T-cell (primary cell): Measurements from ENCODE around the gene PBX2. TPM values are rescaled to one million over a fixed set of nuclear protein-coding genes. Genes with fewer than 3 reads are reported as not detected.
A peak's percentile ranks its signal among the peaks of the same experiment; 100 is the strongest.

Experiments used
- ATAC-seq, 4 experiments: fragments of 200-7000 bp in 3 of 4; fragments of 150-1000 bp in 1 of 4; cut with Tn5 transposase; replicated peaks in 1 of 4; 1 replicate in 3 of 4; 2 replicates in 1 of 4; pipeline ENCODE4 v1.10.0; 2021; ENCODE audit warnings: moderate library complexity in 3 of 4, mild to moderate bottlenecking in 2 of 4, moderate number of reproducible peaks in 1 of 4
- CTCF ChIA-PET, 2 donors: fragments of 300-600 bp; sonication (Branson Sonifier 250); formaldehyde crosslinking; loops; one replicate each; lab custom pipeline; 2022; ENCODE audit warnings: antibody characterized with exemption in 2 of 2; lab: Charles Lee
- POLR2A ChIA-PET, 2 donors: fragments of 300-600 bp; sonication (Branson Sonifier 250); formaldehyde crosslinking; loops; one replicate each; lab custom pipeline; 2022; ENCODE audit warnings: antibody characterized with exemption in 2 of 2; lab: Charles Lee
- DNase-seq, 35 experiments: peaks; one replicate each; pipeline versions ENCODE4 v3.0.0 to v3.0.0-alpha.2; 2013 to 2023
- H3K27ac ChIP-seq: one replicate; pipeline ENCODE4 v1.5.1; 2013; ENCODE audit warnings: low read length
- H3K27me3 ChIP-seq, 2 experiments: replicated peaks in 1 of 2; 1 replicate in 1 of 2; 2 replicates in 1 of 2; pipeline versions ENCODE4 v1.6.1 to v1.7.0; 2013; ENCODE audit warnings: low read length in 1 of 2, mixed read lengths in 1 of 2; ENCODE audit not compliant: control insufficient read depth in 2 of 2, insufficient read depth in 2 of 2; ENCODE audit errors: extremely low read depth in 1 of 2
- H3K36me3 ChIP-seq, 2 donors: 1 replicate in 1 of 2; 2 replicates in 1 of 2; pipeline versions ENCODE4 v1.6.1 to v1.7.0; 2013; ENCODE audit warnings: low read length in 1 of 2; ENCODE audit not compliant: control insufficient read depth in 2 of 2, insufficient read depth in 1 of 2; ENCODE audit errors: extremely low read depth in 1 of 2
- H3K4me1 ChIP-seq, 2 experiments: 1 replicate in 1 of 2; 2 replicates in 1 of 2; pipeline versions ENCODE4 v1.6.1 to v1.7.0; 2013; ENCODE audit warnings: low read length in 2 of 2, mixed read lengths in 1 of 2; ENCODE audit not compliant: insufficient read depth in 2 of 2, control insufficient read depth in 1 of 2; ENCODE audit errors: extremely low read depth in 1 of 2
- H3K4me3 ChIP-seq, 2 donors: 1 replicate in 1 of 2; 2 replicates in 1 of 2; pipeline versions ENCODE4 v1.5.1 to v1.7.0; 2013; ENCODE audit warnings: mild to moderate bottlenecking in 2 of 2, low read length in 1 of 2, moderate library complexity in 1 of 2; ENCODE audit not compliant: control insufficient read depth in 1 of 2; ENCODE audit errors: extremely low read depth in 1 of 2
- H3K9me3 ChIP-seq: 2 replicates; pipeline ENCODE4 v1.7.0; 2013
- H3K27ac Mint-ChIP-seq, 2 donors: one replicate each; pipeline ENCODE4 v1.8.0; 2020 to 2021; ENCODE audit warnings: mild to moderate bottlenecking in 2 of 2, mixed read lengths in 2 of 2
- H3K27me3 Mint-ChIP-seq, 2 donors: one replicate each; pipeline ENCODE4 v1.8.0; 2021 to 2022; ENCODE audit warnings: mixed read lengths in 2 of 2
- H3K36me3 Mint-ChIP-seq: one replicate; pipeline ENCODE4 v1.8.0; 2021; ENCODE audit warnings: mixed read lengths
- H3K4me1 Mint-ChIP-seq, 3 donors: one replicate each; pipeline ENCODE4 v1.8.0; 2020 to 2022; ENCODE audit warnings: mixed read lengths in 3 of 3, mild to moderate bottlenecking in 1 of 3
- H3K4me3 Mint-ChIP-seq, 3 donors: one replicate each; pipeline ENCODE4 v1.8.0; 2020 to 2022; ENCODE audit warnings: mild to moderate bottlenecking in 3 of 3, mixed read lengths in 3 of 3, moderate library complexity in 3 of 3
- H3K9me3 Mint-ChIP-seq, 3 donors: one replicate each; pipeline ENCODE4 v1.8.0; 2020 to 2022; ENCODE audit warnings: mixed read lengths in 3 of 3
- WGBS: methylation state at CpG from one replicate; pipeline ENCODE4 v1.1.5; 2013; ENCODE audit warnings: missing lambda C conversion rate; ENCODE audit not compliant: insufficient coverage; 5-methylcytosine and 5-hydroxymethylcytosine counted together
- total RNA-seq, 35 experiments: library from RNA in 6 of 35; stranded (reverse) in 6 of 35; fragments of 120-200 nt in 1 of 35; gene quantifications; one replicate each; pipeline versions ENCODE4 v1.2.1 to v1.2.4 and lab custom pipeline; 2013 to 2026

The PBX2 gene
- total RNA-seq, 5 donors from 2014 or later (not counting 1 experiment from before 2014, with no cell fraction given), result 124 to 171 (median 148) TPM

- H3K27ac Mint-ChIP-seq, result no peak overlapping the region
- H3K9me3 ChIP-seq, result no peaks in the 10 kb centered on the region
- H3K9me3 Mint-ChIP-seq, result no peaks in the 10 kb centered on the region
- no peak overlapping the region for H3K4me3 ChIP-seq
- H3K27me3 Mint-ChIP-seq, result no peaks in the 10 kb centered on the region
- H3K27me3 ChIP-seq, result no peaks in the 10 kb centered on the region
- peaks cover 4 to 57% of the 10 kb centered on the region in 2 donors for H3K36me3 ChIP-seq
- 100% methylated on average over 7 of the region's 10 CpGs for WGBS
- no peak overlapping the region for H3K4me3 Mint-ChIP-seq
- H3K4me1 Mint-ChIP-seq, result peaks cover 66 to 75% (median 67%) of the 10 kb centered on the region in 3 donors
- ChIA-PET POLR2A (interaction anchor here in 1 of 2 donors (0.6 kb wide), 1 partner anchor 798 kb away, joined by 4 read pairs; no protein-coding TSS in a partner anchor), CTCF (interaction anchor here in 1 of 2 donors (0.7 kb wide), 1 partner anchor 75 kb away, joined by 3 read pairs; no protein-coding TSS in a partner anchor)
- H3K4me1 ChIP-seq, result peaks cover 9 to 64% of the 10 kb centered on the region in 2 experiments
- no peak for ATAC-seq
- no peak for DNase-seq
- H3K36me3 Mint-ChIP-seq, result peaks cover 32% of the 10 kb centered on the region
- H3K27ac ChIP-seq, result no peak overlapping the region
Measured at GRCh38 chr6:32181915-32182529, 8.0 kb downstream of the PBX2 start.

DNA sequence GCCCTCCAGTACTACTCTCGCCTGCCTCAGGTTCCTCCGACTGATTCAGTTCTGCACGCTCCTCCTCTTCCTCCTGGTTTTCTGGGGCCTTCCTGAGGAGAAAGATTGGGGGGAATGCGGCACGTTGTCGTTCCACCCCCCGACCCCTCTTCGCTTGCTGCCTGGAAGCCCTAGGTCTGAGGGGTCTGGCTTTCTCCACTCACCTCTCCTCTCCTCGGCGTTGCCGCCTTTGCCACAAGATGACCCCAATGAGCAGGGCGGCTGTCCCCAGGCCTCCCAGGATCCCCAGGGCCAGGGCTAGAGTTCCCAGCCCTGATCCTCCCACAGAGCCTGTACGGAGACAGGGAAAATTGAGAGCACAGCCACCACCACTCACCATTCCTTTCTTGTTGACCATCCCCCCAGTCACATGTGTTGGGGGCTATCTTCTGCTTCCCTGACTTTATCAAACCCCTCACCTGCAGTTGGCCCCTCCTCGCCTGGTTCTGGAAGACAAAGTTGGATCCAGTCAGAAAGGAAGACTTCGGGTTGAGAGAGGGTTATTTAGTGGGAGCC, 8.8 kb downstream of the PBX2 start:
- no peaks in the 10 kb centered on the region for H3K27me3 ChIP-seq
- peaks cover 16 to 64% of the 10 kb centered on the region in 2 experiments for H3K4me1 ChIP-seq
- POLR2A ChIA-PET, result no interaction called here
- Mint-ChIP-seq H3K36me3 (peaks cover 25% of the 10 kb centered on the region), H3K4me1 (peaks cover 66 to 75% (median 67%) of the 10 kb centered on the region in 3 donors), H3K27me3 (no peaks in the 10 kb centered on the region), H3K9me3 (no peaks in the 10 kb centered on the region), H3K27ac (peak overlapping the region; percentile 79 to 99), H3K4me3 (no peak overlapping the region)
- DNase-seq, result no peak
- peaks cover 4 to 49% of the 10 kb centered on the region in 2 donors for H3K36me3 ChIP-seq
- CTCF ChIA-PET, result interaction anchor here in 1 of 2 donors (0.7 kb wide), 1 partner anchor 74 kb away, joined by 3 read pairs; no protein-coding TSS in a partner anchor
- 95% methylated on average over 7 of the region's 15 CpGs for WGBS
- ATAC-seq, result no peak
- no peak overlapping the region for H3K4me3 ChIP-seq
- H3K9me3 ChIP-seq, result no peaks in the 10 kb centered on the region
- H3K27ac ChIP-seq, result no peak overlapping the region

- Mint-ChIP-seq H3K36me3 (peaks cover 17% of the 10 kb centered on the region), H3K4me3 (peak overlapping the region; percentile 92 to 98 (median 95)), H3K27me3 (no peaks in the 10 kb centered on the region), H3K9me3 (no peaks in the 10 kb centered on the region), H3K4me1 (peaks cover 67 to 76% (median 69%) of the 10 kb centered on the region in 3 donors), H3K27ac (peak overlapping the region; percentile 96 to 99)
- no peak for DNase-seq
- no peaks in the 10 kb centered on the region for H3K9me3 ChIP-seq
- POLR2A ChIA-PET, result interaction anchor here in 1 of 2 donors (1.1 kb wide), 1 partner anchor 52 kb away, joined by 6 read pairs; the partner anchor contains the start of gene ATF6B
- CTCF ChIA-PET, result interaction anchor here in 1 of 2 donors (0.6 kb wide), 1 partner anchor 1687 kb away, joined by 3 read pairs; no protein-coding TSS in a partner anchor
- ATAC-seq, result no peak
- no peaks in the 10 kb centered on the region for H3K27me3 ChIP-seq
- no peak overlapping the region for H3K4me3 ChIP-seq
- H3K27ac ChIP-seq, result no peak overlapping the region
- H3K4me1 ChIP-seq, result peaks cover 23 to 67% of the 10 kb centered on the region in 2 experiments
- 88% methylated on average over 6 of the region's 10 CpGs for WGBS
- peaks cover 4 to 45% of the 10 kb centered on the region in 2 donors for H3K36me3 ChIP-seq
Measured at GRCh38 chr6:32179766-32180405, 10.1 kb downstream of the PBX2 start.

GRCh38 chr6:32178547-32179440, 11.2 kb downstream of the PBX2 start:
- peak overlapping the region; percentile 96 to 99 for H3K27ac Mint-ChIP-seq
- H3K27ac ChIP-seq, result peak overlapping the region; percentile 94
- H3K4me3 ChIP-seq, result peak overlapping the region; percentile 78 to 83
- peaks cover 72 to 80% (median 80%) of the 10 kb centered on the region in 3 donors for H3K4me1 Mint-ChIP-seq
- peaks cover 17% of the 10 kb centered on the region for H3K36me3 Mint-ChIP-seq
- POLR2A ChIA-PET, result interaction anchor here (0.6 to 1.1 kb wide), 3 partner anchors 14 to 51 kb away, joined by 4 to 6 read pairs (median 5); partner anchors contain the start of gene ATF6B (in 1 of the 2)
- no peaks in the 10 kb centered on the region for H3K27me3 ChIP-seq
- peaks cover 32 to 70% of the 10 kb centered on the region in 2 experiments for H3K4me1 ChIP-seq
- H3K9me3 Mint-ChIP-seq, result no peaks in the 10 kb centered on the region
- CTCF ChIA-PET, result interaction anchor here (0.5 to 0.6 kb wide), 3 partner anchors 84 to 1686 kb away, joined by 3 read pairs; no protein-coding TSS in a partner anchor
- H3K27me3 Mint-ChIP-seq, result no peaks in the 10 kb centered on the region
- H3K4me3 Mint-ChIP-seq, result peak overlapping the region; percentile 92 to 98 (median 95)
- ATAC-seq, result no peak
- WGBS, result 2% methylated on average over 22 of the region's 24 CpGs
- no peaks in the 10 kb centered on the region for H3K9me3 ChIP-seq
- H3K36me3 ChIP-seq, result peaks cover 0 to 37% of the 10 kb centered on the region in 2 donors
- DNase-seq, result peak in 1 of 35 experiments; percentile 9

DNA sequence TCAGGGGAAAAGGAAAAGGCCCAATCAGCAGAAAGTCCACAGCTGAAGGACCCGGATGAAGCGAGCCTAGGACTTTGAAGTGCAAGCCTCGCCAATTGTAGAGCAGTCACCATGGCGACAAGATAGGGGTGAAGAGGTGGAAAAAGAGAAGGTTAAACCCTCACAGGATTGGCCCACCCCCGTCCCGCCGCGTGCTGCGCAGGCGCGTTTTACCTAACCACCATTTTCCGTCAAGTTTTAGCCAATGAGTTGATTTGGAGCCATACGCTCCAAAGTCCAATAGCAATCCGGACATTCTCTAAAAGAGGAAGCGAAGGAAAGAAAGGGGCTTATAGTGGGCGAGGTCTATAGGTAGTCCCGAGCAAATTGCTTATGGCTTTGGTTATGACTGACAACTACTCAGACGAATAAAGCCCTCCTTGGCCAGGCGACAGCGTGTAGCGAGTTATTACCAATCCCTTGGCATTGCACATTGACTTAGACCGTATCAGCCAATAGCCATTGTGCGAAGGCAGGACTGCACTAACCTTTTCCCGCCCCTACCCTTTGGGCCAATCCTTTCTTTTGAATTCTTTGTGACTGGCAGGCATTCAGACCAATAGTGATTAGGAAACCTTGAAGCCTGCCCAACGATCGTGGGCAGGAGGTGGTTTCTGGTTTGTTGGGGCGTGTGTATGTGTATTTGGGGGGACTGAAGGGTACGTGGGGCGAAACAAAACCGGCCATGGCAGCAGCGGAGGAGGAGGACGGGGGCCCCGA, 12.0 kb downstream of the PBX2 start, which contains the start of gene RNF5:
Gene RNF5 (plus strand): TSS at position 618 of the 759 bp plus-strand sequence. CDS start 107 bp downstream, at position 725.
- WGBS, result 0% methylated on average over 29 of the region's 33 CpGs
- H3K4me1 ChIP-seq, result peaks cover 40 to 70% of the 10 kb centered on the region in 2 experiments
- no peaks in the 10 kb centered on the region for H3K27me3 ChIP-seq
- H3K4me3 ChIP-seq, result peak within 1 kb of the TSS; percentile 82 to 83
- peak within 1 kb of the TSS; percentile 92 to 98 (median 95) for H3K4me3 Mint-ChIP-seq
- H3K27ac Mint-ChIP-seq, result peak within 1 kb of the TSS; percentile 96 to 99
- ATAC-seq (peak; percentile 82 to 85 (median 84)), DNase-seq (peak; percentile 81 to 99 (median 93))
- no peaks in the 10 kb centered on the region for H3K27me3 Mint-ChIP-seq
- no peaks in the 10 kb centered on the region for H3K9me3 Mint-ChIP-seq
- CTCF ChIA-PET, result interaction anchor here in 1 of 2 donors (0.6 to 1.4 kb wide), 4 partner anchors 15 to 1020 kb away, joined by 3 to 6 read pairs (median 3); partner anchors contain the start of genes ATF6B, GPSM3 and TCF19
- no peaks in the 10 kb centered on the region for H3K9me3 ChIP-seq
- peaks cover 76 to 87% (median 83%) of the 10 kb centered on the region in 3 donors for H3K4me1 Mint-ChIP-seq
- peak within 1 kb of the TSS; percentile 94 for H3K27ac ChIP-seq
- POLR2A ChIA-PET, result interaction anchor here in 1 of 2 donors (1.1 kb wide), 1 partner anchor 15 kb away, joined by 3 read pairs; the partner anchor contains the start of gene GPSM3
- H3K36me3 Mint-ChIP-seq, result peaks cover 17% of the 10 kb centered on the region
- H3K36me3 ChIP-seq, result peaks cover 0 to 30% of the 10 kb centered on the region in 2 donors
